SH-SY5Y (cell line): Measurements from ENCODE around the gene STEAP3.

Experiments
- GATA2 ChIP-seq: IDR thresholded peaks from 2 replicates; pipeline ENCODE4 v1.6.1; 2011; ENCODE audit warnings: mild to moderate bottlenecking, low read depth, low read length
- GATA3 ChIP-seq: IDR thresholded peaks from 2 replicates; pipeline ENCODE4 v1.6.1; 2011; ENCODE audit warnings: low read depth, mild to moderate bottlenecking, low read length, moderate library complexity

Gene STEAP3

DNA sequence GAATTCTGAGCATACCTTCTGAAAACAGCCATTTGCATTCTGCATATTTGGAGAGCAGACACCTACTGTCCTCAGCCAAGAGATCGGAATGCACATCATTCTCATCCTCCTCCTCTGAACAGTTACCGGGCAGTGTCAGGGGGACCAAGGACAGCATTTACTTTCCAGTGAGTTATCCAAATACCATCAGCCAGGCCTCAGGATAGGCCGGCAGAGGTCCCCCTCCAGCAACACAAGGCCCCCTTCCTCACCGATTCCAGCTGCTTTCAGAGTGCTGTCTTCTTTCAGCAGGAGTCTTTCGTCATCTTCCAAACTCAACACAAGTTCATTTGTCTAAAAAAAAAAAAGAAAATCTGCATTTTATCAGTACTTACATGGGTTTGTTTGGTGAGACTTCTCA, 87.7 kb downstream of the STEAP3 start:
- TF ChIP-seq GATA2 (no peak), GATA3 (no peak)

DNA sequence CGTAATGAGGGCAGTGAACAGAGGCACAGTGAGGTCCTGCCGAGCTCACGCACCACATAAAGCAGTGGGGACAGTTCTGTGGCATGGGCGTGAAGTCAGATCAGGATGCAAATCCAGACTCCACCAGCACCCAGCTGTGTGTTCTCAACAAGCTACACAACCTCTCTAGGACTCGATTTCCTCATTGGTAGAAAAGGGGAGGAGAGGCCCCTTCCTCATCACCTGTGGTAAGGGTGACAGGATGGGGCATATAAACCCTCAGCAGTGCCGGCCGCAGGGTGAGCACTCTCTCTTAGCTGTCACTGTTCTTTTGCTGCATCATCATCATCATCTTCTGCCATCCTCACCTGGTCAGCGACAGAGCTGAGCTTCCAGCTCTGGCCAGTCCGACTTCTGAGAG, 88.2 kb downstream of the STEAP3 start:
- no peak for TF ChIP-seq GATA3
- TF ChIP-seq GATA2, result no peak
